Left renal pelvis (tissue), 4 donors: ENCODE results near the gene PHF21B. TPM values are rescaled to one million over a fixed set of nuclear protein-coding genes. Genes with fewer than 3 reads are reported as not detected.
"Not testable (repeated sequence)": the region's sequence is repeated elsewhere in the genome, so short reads cannot be mapped to it uniquely, and the experiment has no call there.

Source experiments
- DNase-seq, 4 donors: peaks; one replicate each; pipeline ENCODE4 v3.0.0-alpha.2; 2013; ENCODE audit warnings: low read depth in 4 of 4, low spot score in 3 of 4
- polyA plus RNA-seq, 4 donors: library from polyadenylated mRNA; unstranded; fragments of 120-200 nt; gene quantifications; one replicate each; pipeline ENCODE4 v1.2.1, GENCODE V29; 2013; ENCODE audit not compliant: insufficient read length in 4 of 4

The PHF21B gene
- polyA plus RNA-seq, 4 donors: 2.2 to 6.9 (median 3.8) TPM

- no peak for DNase-seq
Measured at GRCh38 chr22:44925465-44926123, 84.2 kb downstream of the PHF21B start.

GRCh38 chr22:44924710-44925109 lies 85.1 kb downstream of the PHF21B start:
- no peak for DNase-seq

- no peak for DNase-seq
Measured at GRCh38 chr22:44924098-44924497, 85.7 kb downstream of the PHF21B start.

- not testable (repeated sequence) for DNase-seq
Measured at GRCh38 chr22:44921766-44922165, 88.0 kb downstream of the PHF21B start.

- DNase-seq: no peak
Measured at GRCh38 chr22:44920183-44920582, 89.6 kb downstream of the PHF21B start.

GRCh38 chr22:44919691-44920090 lies 90.1 kb downstream of the PHF21B start:
- DNase-seq: no peak

- no peak for DNase-seq
Measured at GRCh38 chr22:44918925-44919392, 90.8 kb downstream of the PHF21B start.

- DNase-seq: no peak
Measured at GRCh38 chr22:44918166-44918924, 91.5 kb downstream of the PHF21B start.

GRCh38 chr22:44917372-44918165 lies 92.2 kb downstream of the PHF21B start:
- DNase-seq: no peak

- DNase-seq: no peak
Measured at GRCh38 chr22:44916281-44917231, 93.2 kb downstream of the PHF21B start.

GRCh38 chr22:44915441-44915840 lies 94.4 kb downstream of the PHF21B start:
- DNase-seq: no peak

GRCh38 chr22:44914026-44914721 lies 95.6 kb downstream of the PHF21B start:
- no peak for DNase-seq

- DNase-seq: no peak
Measured at GRCh38 chr22:44913198-44913983, 96.4 kb downstream of the PHF21B start.

GRCh38 chr22:44909241-44909640 lies 100.6 kb downstream of the PHF21B start:
- DNase-seq: no peak

- DNase-seq: no peak
Measured at GRCh38 chr22:44907765-44908737, 101.8 kb downstream of the PHF21B start.

- no peak for DNase-seq
Measured at GRCh38 chr22:44906999-44907644, 102.7 kb downstream of the PHF21B start.
